OCI-LY1 (cell line): Measurements from ENCODE around the gene CILP.

Source experiments
- H2AFZ ChIP-seq: fragments of 200-600 bp; sonication (generic), shearing (Covaris generic); 2 replicates; pipeline ENCODE4 v1.6.0; 2014; ENCODE audit warnings: antibody characterized with exemption, mild to moderate bottlenecking, low read length
- H3F3A ChIP-seq: fragments of 200-600 bp; sonication (generic), shearing (Covaris generic); 2 replicates; pipeline ENCODE4 v1.6.0; 2014; ENCODE audit warnings: mild to moderate bottlenecking, antibody characterized with exemption, low read length, moderate library complexity; ENCODE audit not compliant: insufficient read depth
- H3K27ac ChIP-seq: fragments of 200-600 bp; sonication (generic); 2 replicates; pipeline ENCODE4 v1.5.1; 2014; ENCODE audit warnings: low read length, mixed run types, mild to moderate bottlenecking, low read depth; ENCODE audit not compliant: poor library complexity, severe bottlenecking
- H3K27me3 ChIP-seq: fragments of 200-600 bp; sonication (generic); 2 replicates; pipeline ENCODE4 v1.6.0; 2014; ENCODE audit warnings: antibody characterized with exemption, mild to moderate bottlenecking, low read length, moderate library complexity; ENCODE audit not compliant: insufficient read depth
- H3K36me3 ChIP-seq: fragments of 200-600 bp; sonication (generic); 2 replicates; pipeline ENCODE4 v1.6.1; 2014; ENCODE audit warnings: mild to moderate bottlenecking, antibody characterized with exemption, low read length, moderate library complexity, mixed read lengths; ENCODE audit not compliant: insufficient read depth
- H3K4me1 ChIP-seq: fragments of 200-600 bp; sonication (generic); 2 replicates; pipeline ENCODE4 v1.5.1; 2014; ENCODE audit warnings: mild to moderate bottlenecking, low read length, moderate library complexity; ENCODE audit not compliant: insufficient read depth, severe bottlenecking
- H3K4me2 ChIP-seq: fragments of 200-600 bp; sonication (generic), shearing (Covaris generic); 2 replicates; pipeline ENCODE4 v1.6.1; 2014; ENCODE audit warnings: low read length
- H3K4me3 ChIP-seq: fragments of 200-600 bp; sonication (generic); 2 replicates; pipeline ENCODE4 v1.5.1; 2014; ENCODE audit warnings: low read length, low read depth, mild to moderate bottlenecking, mixed read lengths; ENCODE audit not compliant: poor library complexity, severe bottlenecking
- H3K79me2 ChIP-seq: fragments of 200-600 bp; shearing (Covaris generic); 2 replicates; pipeline ENCODE4 v1.6.1; 2016; ENCODE audit warnings: mixed run types, low read length, mixed read lengths; ENCODE audit not compliant: insufficient read depth
- H3K9ac ChIP-seq: fragments of 200-600 bp; sonication (generic), shearing (Covaris generic); 2 replicates; pipeline ENCODE4 v1.6.1; 2014; ENCODE audit warnings: mild to moderate bottlenecking, low read length, mixed read lengths
- H3K9me2 ChIP-seq: fragments of 200-600 bp; sonication (generic), shearing (Covaris generic); 2 replicates; pipeline ENCODE4 v1.6.1; 2014; ENCODE audit warnings: low read depth, mild to moderate bottlenecking, low read length, mixed read lengths
- H3K9me3 ChIP-seq: fragments of 200-600 bp; shearing (Covaris generic); 2 replicates; pipeline ENCODE4 v1.6.1; 2014; ENCODE audit warnings: low read length, mixed read lengths
- H4K20me1 ChIP-seq: fragments of 200-600 bp; sonication (generic), shearing (Covaris generic); 2 replicates; pipeline ENCODE4 v1.6.0; 2016; ENCODE audit warnings: mild to moderate bottlenecking, low read length; ENCODE audit not compliant: insufficient read depth
- EZH2 ChIP-seq: fragments of 200-600 bp; sonication (generic), shearing (Covaris generic); IDR thresholded peaks from 2 replicates; pipeline ENCODE4 v1.8.0; 2017; ENCODE audit warnings: borderline replicate concordance, mixed run types, mild to moderate bottlenecking, antibody characterized with exemption, low read length, moderate library complexity, mixed read lengths
- TF ChIP-seq, protein P1 (sequence below): fragments of 200-600 bp; sonication (generic), shearing (Covaris generic); IDR thresholded peaks from 2 replicates; pipeline ENCODE4 v1.5.1; 2017; ENCODE audit warnings: mild to moderate bottlenecking, antibody characterized with exemption, low read length, moderate library complexity, mixed read lengths

CILP gene, protein sequence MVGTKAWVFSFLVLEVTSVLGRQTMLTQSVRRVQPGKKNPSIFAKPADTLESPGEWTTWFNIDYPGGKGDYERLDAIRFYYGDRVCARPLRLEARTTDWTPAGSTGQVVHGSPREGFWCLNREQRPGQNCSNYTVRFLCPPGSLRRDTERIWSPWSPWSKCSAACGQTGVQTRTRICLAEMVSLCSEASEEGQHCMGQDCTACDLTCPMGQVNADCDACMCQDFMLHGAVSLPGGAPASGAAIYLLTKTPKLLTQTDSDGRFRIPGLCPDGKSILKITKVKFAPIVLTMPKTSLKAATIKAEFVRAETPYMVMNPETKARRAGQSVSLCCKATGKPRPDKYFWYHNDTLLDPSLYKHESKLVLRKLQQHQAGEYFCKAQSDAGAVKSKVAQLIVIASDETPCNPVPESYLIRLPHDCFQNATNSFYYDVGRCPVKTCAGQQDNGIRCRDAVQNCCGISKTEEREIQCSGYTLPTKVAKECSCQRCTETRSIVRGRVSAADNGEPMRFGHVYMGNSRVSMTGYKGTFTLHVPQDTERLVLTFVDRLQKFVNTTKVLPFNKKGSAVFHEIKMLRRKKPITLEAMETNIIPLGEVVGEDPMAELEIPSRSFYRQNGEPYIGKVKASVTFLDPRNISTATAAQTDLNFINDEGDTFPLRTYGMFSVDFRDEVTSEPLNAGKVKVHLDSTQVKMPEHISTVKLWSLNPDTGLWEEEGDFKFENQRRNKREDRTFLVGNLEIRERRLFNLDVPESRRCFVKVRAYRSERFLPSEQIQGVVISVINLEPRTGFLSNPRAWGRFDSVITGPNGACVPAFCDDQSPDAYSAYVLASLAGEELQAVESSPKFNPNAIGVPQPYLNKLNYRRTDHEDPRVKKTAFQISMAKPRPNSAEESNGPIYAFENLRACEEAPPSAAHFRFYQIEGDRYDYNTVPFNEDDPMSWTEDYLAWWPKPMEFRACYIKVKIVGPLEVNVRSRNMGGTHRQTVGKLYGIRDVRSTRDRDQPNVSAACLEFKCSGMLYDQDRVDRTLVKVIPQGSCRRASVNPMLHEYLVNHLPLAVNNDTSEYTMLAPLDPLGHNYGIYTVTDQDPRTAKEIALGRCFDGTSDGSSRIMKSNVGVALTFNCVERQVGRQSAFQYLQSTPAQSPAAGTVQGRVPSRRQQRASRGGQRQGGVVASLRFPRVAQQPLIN

DNA sequence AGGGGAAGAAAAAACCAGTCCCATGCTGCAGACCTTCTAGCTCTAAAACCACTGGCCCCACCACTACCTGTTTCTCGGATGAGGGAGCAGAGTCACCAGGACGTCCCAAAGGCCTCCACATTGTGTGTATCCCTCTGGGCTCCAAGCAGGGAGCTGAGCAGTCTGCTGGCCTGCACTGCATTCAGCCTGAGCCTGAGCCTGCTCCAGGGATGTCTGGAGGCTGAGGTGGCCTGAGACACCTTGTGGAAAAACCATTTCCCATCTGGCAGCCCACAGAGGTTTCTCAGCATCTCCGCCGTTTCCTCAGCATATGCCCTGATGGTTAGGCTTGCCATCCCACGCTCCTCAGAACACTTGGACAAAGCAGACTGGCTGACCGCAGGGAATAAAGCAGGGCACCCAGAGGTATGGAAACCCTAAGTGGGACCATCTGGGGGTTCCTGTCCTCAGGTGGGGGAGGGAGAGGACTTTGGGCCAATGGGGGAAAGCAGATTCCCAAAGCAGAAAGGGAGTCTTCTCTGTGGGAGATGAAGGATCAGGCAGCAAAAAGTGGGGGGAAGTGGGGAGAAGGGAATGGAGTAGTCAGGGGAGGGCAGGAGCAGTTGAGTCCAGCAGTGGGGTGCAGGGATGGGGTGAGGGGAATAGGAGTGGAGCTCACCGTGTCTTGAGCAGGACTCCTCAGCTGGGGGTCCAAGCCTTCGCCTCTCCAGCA is at the start of gene CILP:
Gene CILP, minus strand, starts transcription at position 704 of the 712 bp plus-strand sequence. CDS start 1,718 bp downstream, outside the sequence.
- Histone ChIP-seq H3K79me2 (no peaks in the 10 kb centered on the region), H3K27me3 (no peaks in the 10 kb centered on the region), H2AFZ (no peak within 1 kb of the TSS), H4K20me1 (no peaks in the 10 kb centered on the region), H3F3A (no peaks in the 10 kb centered on the region), H3K4me3 (no peak within 1 kb of the TSS), H3K36me3 (no peaks in the 10 kb centered on the region), H3K9ac (no peak within 1 kb of the TSS), H3K4me1 (peaks cover 12% of the 10 kb centered on the region), H3K27ac (no peak within 1 kb of the TSS), H3K9me3 (no peaks in the 10 kb centered on the region), H3K9me2 (no peaks in the 10 kb centered on the region), H3K4me2 (no peak within 1 kb of the TSS; the same call in 1 of the 2 replicates)
- no peak for TF ChIP-seq EZH2
- TF ChIP-seq, protein P1, sequence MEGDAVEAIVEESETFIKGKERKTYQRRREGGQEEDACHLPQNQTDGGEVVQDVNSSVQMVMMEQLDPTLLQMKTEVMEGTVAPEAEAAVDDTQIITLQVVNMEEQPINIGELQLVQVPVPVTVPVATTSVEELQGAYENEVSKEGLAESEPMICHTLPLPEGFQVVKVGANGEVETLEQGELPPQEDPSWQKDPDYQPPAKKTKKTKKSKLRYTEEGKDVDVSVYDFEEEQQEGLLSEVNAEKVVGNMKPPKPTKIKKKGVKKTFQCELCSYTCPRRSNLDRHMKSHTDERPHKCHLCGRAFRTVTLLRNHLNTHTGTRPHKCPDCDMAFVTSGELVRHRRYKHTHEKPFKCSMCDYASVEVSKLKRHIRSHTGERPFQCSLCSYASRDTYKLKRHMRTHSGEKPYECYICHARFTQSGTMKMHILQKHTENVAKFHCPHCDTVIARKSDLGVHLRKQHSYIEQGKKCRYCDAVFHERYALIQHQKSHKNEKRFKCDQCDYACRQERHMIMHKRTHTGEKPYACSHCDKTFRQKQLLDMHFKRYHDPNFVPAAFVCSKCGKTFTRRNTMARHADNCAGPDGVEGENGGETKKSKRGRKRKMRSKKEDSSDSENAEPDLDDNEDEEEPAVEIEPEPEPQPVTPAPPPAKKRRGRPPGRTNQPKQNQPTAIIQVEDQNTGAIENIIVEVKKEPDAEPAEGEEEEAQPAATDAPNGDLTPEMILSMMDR: no peak

- TF ChIP-seq, protein P1: no peak
- no peak for TF ChIP-seq EZH2
- Histone ChIP-seq H3K4me2 (no peak overlapping the region), H2AFZ (no peak overlapping the region), H3K4me3 (no peak overlapping the region), H4K20me1 (no peaks in the 10 kb centered on the region), H3K9ac (no peak overlapping the region), H3K4me1 (no peaks in the 10 kb centered on the region), H3F3A (no peaks in the 10 kb centered on the region), H3K9me2 (no peaks in the 10 kb centered on the region), H3K9me3 (no peaks in the 10 kb centered on the region), H3K36me3 (peaks cover 39% of the 10 kb centered on the region), H3K79me2 (no peaks in the 10 kb centered on the region), H3K27ac (no peak overlapping the region), H3K27me3 (no peaks in the 10 kb centered on the region)
Measured at GRCh38 chr15:65260968-65261367, 49.7 kb upstream of the CILP start.

DNA sequence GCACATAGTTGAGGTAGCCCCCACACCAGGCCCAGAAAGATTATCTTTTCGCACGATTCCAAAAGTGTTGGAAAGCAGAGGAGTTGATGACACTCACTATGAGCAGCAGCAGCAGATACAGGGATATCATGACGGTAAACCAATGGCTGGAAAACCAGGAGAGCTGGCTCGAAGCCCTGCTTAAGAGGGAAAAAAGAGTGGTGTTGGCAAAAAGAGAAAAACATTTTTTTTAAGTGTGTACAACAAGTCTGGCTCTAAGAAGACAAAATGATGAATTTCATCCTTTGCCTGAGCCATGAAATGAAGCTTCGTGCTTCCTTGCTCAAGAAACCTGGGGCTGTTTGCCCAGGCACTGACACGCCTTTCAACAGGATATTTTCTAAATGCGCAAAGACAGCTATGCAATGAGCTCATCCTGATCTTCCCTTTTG is 48.1 kb upstream of the CILP start:
- no peak overlapping the region for H3K4me2 ChIP-seq
- H3F3A ChIP-seq: no peaks in the 10 kb centered on the region
- H3K9me2 ChIP-seq: no peaks in the 10 kb centered on the region
- H3K27ac ChIP-seq: no peak overlapping the region
- peaks cover 39% of the 10 kb centered on the region for H3K36me3 ChIP-seq
- H3K9ac ChIP-seq: no peak overlapping the region
- no peak overlapping the region for H3K4me3 ChIP-seq
- TF ChIP-seq, protein P1: no peak
- no peak for TF ChIP-seq EZH2
- no peaks in the 10 kb centered on the region for H3K27me3 ChIP-seq
- H3K4me1 ChIP-seq: no peaks in the 10 kb centered on the region
- H3K9me3 ChIP-seq: no peaks in the 10 kb centered on the region
- H2AFZ ChIP-seq: no peak overlapping the region
- H4K20me1 ChIP-seq: no peaks in the 10 kb centered on the region
- no peaks in the 10 kb centered on the region for H3K79me2 ChIP-seq
